Measurements from ENCODE around the gene SCAPER.
"Not testable (repeated sequence)": the region's sequence is repeated elsewhere in the genome, so short reads cannot be mapped to it uniquely, and the experiment has no call there.

SCAPER gene

GRCh38 chr15:76860201-76860600, 44.9 kb downstream of the SCAPER start:
- DNase-seq = no peak

GRCh38 chr15:76850367-76850766, 54.8 kb downstream of the SCAPER start:
- not testable (repeated sequence) for DNase-seq

GRCh38 chr15:76846782-76847181, 58.4 kb downstream of the SCAPER start:
- DNase-seq = no peak

DNA sequence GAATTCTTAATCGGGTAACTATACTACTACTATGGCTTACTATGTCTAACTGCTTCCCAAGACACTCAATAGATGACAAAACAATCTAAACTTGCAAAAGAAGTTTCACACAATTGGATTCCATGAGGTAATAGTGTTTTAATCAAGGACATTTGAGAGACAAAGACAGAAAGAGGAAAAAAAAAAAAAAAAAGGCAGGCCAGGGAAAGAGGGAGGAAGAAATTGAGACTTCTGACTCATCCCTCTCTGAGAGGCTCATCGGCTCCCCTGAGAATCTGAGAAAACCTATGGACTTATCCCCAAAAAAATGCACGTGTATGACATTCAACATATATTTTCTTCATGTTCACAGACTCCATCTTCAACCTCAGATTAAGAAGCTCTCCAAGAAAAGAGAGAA, 61.0 kb downstream of the SCAPER start:
- no peak for DNase-seq

- no peak for DNase-seq
These were observed 61.9 kb downstream of the SCAPER start for GRCh38 chr15:76843269-76843668.

GRCh38 chr15:76840830-76841460, 64.2 kb downstream of the SCAPER start:
- peak in 1 of 2 experiments; percentile 13 for DNase-seq

DNA sequence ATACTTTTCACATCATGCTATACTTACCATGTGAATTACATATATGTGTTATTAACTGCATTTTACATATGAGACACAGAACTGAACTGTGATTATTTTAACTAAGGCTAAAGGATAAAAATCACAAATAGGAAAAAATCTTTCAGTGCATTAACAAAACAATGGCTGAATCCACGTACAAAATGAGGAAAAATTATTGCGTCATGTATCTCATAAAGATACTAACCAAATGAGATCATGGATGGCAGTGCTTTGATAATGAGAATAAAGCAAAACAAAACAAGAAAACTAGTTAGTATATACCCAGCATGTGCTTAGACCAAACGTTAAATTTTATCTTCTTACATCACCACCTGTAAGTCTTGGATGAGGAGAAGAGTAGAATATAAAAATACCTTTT, 66.0 kb downstream of the SCAPER start:
- DNase-seq = no peak

DNA sequence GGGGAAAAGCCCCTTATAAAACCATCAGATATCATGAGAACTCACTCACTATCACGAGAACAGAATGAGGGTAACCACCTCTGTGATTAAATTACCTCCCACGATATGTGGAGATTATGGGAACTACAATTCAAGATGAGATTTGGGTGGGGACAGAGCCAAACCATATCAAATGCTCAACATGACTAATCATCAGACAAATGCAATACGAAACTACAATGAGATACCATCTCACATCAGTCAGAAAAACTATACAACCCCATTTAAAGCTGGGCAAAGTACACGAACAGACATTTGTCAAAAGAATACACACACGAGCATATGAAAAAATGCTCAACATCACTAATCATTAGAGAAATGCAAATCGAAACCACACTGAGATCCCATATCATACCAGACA, 67.7 kb downstream of the SCAPER start:
- DNase-seq = no peak

- no peak for DNase-seq
These were observed 75.2 kb downstream of the SCAPER start for GRCh38 chr15:76829939-76830338.

DNA sequence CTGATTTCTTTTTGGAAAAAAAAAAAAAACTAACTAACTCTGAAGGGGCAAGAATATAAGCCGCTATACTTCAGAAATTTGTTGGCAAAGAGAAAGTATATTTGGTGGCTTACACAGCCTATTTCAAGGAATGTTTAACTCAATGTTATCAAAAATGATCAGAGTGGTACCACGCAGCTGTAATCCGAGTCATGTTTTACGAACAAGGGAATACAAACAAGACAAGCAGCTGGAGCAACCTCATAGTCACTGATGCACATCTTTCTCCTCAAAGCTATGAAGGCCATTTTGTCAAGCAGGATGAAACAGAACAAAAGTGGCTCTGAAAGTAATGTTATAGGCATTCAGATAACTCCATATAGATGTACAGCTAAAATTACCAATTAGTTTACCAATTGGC, 81.2 kb downstream of the SCAPER start:
- DNase-seq = no peak

- DNase-seq = no peak
These were observed 81.8 kb downstream of the SCAPER start for GRCh38 chr15:76823303-76823702.

DNA sequence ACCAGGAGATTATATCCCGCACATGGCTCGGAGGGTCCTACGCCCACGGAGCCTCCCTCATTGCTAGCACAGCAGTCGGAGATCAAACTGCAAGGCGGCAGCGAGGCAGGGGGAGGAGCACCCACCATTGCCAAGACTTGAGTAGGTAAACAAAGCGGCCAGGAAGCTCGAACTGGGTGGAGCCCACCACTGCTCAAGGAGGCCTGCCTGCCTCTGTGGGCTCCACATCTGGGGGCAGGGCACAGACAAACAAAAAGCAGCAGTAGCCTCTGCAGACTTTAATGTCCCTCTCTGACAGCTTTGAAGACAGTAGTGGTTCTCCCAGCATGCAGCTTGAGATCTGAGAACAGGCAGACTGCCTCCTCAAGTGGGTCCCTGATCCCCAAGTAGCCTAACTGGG, 86.2 kb downstream of the SCAPER start:
- DNase-seq = not testable (repeated sequence)

GRCh38 chr15:76815421-76815820, 89.7 kb downstream of the SCAPER start:
- DNase-seq = no peak

- DNase-seq = no peak
These were observed 92.8 kb downstream of the SCAPER start for GRCh38 chr15:76812381-76812780.

- no peak for DNase-seq
These were observed 95.6 kb downstream of the SCAPER start for GRCh38 chr15:76809412-76810103.

- DNase-seq = no peak
These were observed 102.0 kb downstream of the SCAPER start for GRCh38 chr15:76803049-76803571.

- DNase-seq = no peak
These were observed 102.7 kb downstream of the SCAPER start for GRCh38 chr15:76802411-76802810.

DNA sequence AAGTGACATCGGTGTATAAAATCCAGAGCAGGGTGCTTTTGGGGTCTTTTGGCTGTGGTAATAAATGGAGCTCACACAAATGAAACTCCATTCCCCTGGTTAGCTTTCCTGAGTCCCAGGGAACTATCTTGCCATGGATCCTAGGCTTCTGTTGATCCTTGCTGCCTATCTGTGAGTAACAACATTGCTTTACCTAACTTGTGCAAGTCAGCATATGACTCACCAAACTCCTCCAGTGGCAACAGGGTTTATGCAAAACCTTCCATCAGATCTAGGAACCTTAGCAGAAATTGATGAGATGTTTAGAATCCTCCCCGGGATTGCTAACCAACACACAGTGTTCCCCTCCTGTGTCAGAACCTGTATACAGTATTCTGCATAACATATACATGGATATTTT, 105.4 kb downstream of the SCAPER start:
- DNase-seq = no peak

DNA sequence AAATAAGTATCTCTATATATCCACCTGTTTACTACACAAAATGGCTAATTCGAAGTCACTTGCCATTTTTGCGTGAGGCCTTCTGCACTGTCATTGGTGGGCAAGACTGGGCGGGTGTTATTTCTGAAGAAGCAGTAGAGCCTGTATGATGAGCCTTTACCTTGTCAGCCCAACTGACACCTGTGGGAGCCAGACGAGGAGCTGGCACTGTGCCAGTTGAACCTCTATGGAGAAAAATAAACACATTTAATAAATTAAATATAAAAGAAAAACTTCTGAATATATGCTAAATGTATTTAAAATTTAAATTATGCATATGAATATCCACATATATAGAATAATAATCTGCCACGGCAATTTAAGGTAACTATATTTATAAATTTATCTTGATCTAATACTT, 109.9 kb downstream of the SCAPER start:
- no peak for DNase-seq

GRCh38 chr15:76793162-76793561, 112.0 kb downstream of the SCAPER start:
- DNase-seq = no peak

DNA sequence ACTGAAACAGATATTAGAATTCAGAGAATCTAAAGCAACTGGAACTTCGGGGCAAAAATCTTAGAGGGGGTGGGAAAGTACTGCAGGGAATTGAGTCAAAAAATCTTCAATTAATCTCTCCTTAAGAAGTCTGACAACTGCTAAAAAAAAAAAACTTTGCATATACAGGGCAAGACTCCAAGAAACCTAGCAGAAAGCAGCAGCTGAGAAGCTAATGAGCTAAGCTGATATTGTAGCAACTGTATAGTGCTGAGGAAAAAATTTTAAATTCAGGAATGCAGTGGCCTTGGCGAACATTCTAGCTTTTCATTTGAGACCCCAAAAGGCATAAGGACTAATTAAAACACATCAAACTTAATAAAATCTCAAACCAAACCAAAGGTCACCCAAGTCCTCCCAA, 113.6 kb downstream of the SCAPER start:
- peak in 1 of 2 experiments; percentile 1 for DNase-seq

DNA sequence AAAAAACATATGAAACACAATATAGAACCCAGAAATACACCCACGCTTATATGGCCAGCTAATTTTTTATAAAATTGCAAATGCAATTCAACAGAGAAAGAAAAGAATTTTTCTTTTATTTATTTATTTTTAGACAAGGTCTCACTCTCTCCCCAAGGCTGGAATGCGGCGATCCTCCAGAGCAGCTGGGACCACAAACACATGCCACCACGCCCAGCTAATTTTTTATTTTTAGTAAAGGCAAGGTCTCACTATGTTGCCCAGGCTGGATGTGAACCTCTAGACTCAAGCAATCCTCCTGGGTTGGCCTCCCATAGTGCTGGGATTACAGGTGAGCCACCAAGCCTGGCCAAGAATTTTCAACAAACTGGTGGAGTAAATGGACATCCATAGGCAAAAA, 117.9 kb downstream of the SCAPER start:
- no peak for DNase-seq

DNA sequence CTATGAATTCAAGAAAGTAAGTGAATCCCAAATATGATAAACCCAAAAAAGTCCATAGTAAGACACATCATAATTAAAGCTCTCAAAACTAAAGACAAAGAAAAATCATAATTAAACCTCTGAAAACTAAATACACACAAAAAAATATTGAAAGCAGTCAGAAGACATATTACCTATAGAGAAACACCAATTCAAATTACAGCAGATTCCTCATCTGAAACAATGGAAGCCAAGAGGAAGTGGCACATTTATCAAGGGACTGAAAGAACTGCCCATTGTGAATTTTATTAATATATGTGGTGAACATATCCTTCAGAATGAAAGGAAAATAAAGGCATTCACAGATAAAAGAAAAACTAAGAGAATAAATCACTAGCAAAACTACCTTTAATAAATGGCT, 128.2 kb downstream of the SCAPER start:
- DNase-seq = no peak

DNA sequence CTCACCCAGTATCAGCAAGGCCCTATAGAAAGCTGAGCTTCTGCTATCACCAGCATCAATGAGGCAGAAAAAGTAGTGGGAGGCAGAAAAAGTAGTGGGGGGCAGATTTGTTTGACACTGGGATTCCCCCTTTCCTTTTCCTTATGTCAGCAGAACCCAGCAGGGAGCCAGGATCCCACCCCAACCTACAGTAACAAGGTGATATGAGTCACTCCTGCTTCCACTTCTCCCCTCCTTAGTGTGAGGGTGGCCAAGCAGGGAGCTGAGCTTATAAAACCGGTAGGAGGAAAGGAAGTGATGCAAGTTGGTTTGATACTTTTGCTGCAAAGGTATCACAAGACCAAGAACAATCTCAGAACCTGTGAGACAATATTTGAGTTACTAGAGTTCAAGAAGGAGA, 128.7 kb downstream of the SCAPER start:
- DNase-seq = no peak

DNA sequence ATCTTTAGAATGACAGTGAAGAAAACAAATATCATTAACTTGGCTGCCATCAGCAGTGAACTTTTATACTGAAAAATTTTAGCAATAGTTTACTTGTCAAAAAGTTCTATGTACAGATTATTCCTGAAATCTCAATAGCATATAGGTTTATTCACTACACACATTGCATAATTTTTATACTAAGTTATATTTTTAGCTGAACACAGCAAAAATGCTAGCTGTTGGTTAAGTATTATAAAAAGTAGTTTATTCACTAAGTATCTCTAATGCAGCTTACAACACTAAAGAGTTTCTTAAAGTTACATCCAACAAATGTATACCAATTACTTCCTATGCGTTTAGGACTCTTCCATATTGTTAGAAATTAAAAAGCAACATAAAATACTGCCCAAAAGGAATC, 131.9 kb downstream of the SCAPER start:
- no peak for DNase-seq

Measured in NCI-H446 (cell line).